NCI-H2227 (cell line): ENCODE results near the gene CCDC107.
A peak's percentile ranks its signal among the peaks of the same experiment; 100 is the strongest.

ENCODE experiments used
- DNase-seq: peaks from one replicate; lab custom pipeline; 2025; ENCODE audit not compliant: unreplicated experiment; lab: John Stamatoyannopoulos, UW

The CCDC107 gene

DNA sequence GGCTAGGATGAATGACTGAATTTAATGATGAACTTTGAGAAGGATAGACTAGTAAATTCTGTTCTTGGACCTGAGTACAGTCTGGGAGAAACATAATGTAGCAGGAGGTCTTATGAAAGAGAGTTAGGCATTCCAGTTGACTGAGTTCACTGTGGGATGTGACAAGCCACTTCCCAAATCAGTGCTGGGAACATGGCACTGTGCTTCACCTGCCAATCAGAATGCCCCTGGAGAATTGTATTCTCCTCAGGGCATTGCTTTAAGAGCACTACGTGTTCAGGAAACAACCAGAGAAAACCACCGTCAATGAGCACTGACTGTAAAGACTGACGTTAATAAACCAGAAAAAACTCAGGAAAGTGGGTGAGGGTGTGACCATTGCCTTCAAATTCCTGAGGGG is 1.2 kb downstream of the CCDC107 start:
- no peak for DNase-seq

GRCh38 chr9:35660966-35661415 is 2.9 kb downstream of the CCDC107 start:
- DNase-seq, result no peak

- DNase-seq, result no peak
Observed at GRCh38 chr9:35661756-35662350, 3.8 kb downstream of the CCDC107 start.

DNA sequence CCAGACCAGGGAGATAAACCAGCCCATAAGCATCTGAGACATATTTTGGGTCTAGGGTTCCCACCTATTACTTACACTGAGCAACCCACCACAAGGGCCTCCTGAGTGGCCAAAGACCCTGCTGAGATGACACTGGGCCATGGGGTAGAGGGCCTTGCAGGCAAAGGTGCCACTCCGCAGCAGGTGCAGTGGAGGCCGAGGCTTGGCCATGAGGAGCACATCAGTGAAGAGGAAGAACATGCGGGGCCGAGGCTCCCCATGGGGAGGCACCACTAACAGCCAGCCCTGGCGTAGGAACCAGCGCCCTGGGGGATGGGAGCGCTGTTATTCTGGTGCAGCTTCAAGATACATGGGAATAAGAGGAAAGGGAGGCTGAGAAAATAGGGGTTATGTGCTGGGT is 4.3 kb downstream of the CCDC107 start:
- DNase-seq, result no peak

DNA sequence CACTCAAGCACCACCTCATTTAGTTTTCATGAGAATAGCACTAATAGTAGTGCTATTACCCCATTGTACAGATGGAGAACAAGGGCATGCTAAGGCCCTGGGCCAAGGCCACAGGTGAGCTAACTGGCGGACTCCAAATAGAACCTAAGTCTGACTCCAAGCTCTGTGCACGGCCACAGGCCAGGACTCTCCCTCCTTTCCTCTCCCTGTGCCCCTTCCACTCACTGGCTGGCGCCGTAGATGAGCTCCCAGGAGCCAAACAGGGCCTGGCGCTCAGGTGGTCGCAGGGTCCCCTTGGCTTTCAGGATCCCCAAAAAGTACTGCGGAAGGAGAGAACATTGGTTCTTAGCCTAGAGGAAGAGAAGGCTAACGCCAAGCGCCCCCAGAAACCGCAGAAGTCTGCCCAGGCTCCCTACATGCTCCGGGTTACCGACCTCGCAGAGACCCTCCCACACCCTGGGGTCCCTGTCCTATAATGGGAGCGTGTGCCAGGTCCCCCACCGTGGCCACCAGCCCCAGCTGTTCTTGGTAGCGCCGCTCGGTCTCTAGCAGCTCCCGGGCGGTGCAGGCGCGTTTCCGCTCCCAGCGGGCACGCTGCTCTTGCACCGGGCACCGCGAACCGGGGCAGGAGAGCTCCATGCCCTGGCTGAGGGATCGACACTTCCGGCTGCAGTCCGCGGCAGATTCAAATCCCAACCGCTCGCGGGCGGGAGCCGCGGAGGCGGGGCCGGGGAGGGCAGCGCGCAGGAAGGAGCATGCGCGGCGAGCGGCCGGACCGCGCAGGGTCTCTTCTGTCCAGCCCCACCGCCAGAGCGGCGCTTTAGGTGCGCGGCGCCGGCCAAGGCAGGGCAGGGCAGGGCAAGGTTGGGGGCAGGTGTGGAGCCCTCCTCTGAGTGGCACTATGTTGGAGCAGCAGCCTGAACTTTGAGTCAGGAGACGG is 6.7 kb downstream of the CCDC107 start, which contains the start of gene ARHGEF39:
TSS of gene ARHGEF39 (minus strand) at position 665 of the 940 bp plus-strand sequence. CDS start at position 639, 26 bp downstream.
- DNase-seq, result peak; percentile 86

DNA sequence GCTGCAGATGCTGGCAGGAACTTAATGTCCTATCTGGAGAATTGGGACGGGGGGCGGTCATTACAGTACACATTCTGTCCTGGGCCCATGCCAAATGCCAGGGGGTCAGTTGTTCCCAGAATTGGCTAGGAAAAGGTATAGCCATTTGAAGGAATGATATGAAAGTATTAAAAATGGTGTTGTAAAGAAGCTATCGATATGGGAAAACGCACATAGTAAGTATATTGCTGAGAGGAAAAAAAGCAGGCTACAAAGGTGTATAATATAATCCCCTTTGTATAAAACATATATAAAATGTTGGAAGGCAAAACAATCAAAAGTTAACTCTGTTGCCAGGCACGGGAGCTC is 7.4 kb downstream of the CCDC107 start:
- DNase-seq, result no peak

GRCh38 chr9:35666045-35666444 is 8.0 kb downstream of the CCDC107 start:
- DNase-seq, result no peak

GRCh38 chr9:35666549-35666948 is 8.5 kb downstream of the CCDC107 start:
- no peak for DNase-seq

GRCh38 chr9:35667939-35668338 is 9.8 kb downstream of the CCDC107 start:
- DNase-seq, result no peak

DNA sequence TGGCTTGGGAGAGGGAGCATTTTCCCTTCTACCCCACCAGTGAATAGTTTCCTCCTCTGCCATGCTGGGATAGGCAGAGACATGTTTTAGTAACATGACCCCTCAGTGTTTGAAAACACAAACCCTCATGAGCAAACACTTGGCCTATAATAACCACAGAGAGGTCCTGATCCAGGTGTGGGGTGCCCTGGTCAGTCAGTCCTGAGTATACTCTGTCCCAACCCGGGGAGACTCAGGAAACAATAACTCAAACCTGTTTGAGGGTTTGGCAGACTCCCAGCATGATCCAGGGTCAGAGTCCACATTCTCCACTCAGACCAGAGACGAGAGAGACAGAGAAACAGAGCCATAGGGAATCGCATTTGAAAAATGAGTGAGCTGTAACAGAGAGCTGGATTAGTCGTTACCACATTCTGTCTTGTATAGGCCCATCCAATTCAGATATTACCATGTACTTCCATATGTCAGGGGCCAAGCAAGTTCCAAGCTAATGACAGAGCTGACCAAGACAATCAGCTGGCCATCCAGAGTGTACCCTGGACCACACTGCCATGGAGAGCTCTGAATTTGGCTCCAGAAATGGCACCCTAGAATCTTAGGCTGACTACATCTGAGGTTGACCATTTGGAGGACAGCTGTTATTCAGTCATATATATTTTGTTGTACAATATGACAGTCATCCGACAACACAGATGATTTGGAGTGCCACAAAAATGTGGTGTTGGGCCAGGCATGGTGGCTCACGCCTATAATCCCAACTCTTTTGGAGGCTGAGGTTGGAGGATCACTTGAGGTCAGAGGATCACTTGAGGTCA is 11.4 kb downstream of the CCDC107 start:
- DNase-seq, result no peak

DNA sequence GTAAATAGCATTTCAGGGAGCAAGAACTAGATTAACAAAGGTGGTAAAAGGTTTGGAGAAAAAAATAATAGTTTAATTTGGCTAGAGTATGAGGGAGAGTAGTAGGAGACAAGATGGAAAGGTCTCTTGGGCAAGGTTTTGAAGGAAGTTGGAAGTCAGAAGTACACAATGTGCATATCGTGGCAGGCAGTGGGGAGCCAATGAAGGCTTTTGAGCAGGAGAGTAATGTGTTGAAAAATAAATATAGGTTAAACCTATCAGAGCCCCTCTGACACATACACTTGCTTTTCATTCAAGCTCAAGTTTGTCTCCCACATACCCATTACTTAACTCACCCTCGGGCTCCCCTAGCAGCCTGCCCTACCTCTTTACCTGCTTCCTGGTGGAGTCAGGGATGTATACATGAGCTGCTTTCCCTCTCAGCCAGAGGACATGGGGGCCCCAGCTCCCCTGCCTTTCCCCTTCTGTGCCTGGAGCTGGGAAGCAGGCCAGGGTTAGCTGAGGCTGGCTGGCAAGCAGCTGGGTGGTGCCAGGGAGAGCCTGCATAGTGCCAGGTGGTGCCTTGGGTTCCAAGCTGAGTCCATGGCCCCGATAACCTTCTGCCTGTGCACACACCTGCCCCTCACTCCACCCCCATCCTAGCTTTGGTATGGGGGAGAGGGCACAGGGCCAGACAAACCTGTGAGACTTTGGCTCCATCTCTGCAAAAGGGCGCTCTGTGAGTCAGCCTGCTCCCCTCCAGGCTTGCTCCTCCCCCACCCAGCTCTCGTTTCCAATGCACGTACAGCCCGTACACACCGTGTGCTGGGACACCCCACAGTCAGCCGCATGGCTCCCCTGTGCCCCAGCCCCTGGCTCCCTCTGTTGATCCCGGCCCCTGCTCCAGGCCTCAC is 15.3 kb downstream of the CCDC107 start, which contains the start of gene CA9:
TSS of gene CA9 (plus strand) at position 797 of the 893 bp plus-strand sequence. CDS start at position 829, 32 bp downstream.
- no peak for DNase-seq

DNA sequence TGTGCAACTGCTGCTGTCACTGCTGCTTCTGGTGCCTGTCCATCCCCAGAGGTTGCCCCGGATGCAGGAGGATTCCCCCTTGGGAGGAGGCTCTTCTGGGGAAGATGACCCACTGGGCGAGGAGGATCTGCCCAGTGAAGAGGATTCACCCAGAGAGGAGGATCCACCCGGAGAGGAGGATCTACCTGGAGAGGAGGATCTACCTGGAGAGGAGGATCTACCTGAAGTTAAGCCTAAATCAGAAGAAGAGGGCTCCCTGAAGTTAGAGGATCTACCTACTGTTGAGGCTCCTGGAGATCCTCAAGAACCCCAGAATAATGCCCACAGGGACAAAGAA is 15.9 kb downstream of the CCDC107 start:
- no peak for DNase-seq

DNA sequence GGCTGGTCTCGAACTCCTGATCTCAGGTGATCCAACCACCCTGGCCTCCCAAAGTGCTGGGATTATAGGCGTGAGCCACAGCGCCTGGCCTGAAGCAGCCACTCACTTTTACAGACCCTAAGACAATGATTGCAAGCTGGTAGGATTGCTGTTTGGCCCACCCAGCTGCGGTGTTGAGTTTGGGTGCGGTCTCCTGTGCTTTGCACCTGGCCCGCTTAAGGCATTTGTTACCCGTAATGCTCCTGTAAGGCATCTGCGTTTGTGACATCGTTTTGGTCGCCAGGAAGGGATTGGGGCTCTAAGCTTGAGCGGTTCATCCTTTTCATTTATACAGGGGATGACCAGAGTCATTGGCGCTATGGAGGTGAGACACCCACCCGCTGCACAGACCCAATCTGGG is 17.1 kb downstream of the CCDC107 start:
- no peak for DNase-seq

DNA sequence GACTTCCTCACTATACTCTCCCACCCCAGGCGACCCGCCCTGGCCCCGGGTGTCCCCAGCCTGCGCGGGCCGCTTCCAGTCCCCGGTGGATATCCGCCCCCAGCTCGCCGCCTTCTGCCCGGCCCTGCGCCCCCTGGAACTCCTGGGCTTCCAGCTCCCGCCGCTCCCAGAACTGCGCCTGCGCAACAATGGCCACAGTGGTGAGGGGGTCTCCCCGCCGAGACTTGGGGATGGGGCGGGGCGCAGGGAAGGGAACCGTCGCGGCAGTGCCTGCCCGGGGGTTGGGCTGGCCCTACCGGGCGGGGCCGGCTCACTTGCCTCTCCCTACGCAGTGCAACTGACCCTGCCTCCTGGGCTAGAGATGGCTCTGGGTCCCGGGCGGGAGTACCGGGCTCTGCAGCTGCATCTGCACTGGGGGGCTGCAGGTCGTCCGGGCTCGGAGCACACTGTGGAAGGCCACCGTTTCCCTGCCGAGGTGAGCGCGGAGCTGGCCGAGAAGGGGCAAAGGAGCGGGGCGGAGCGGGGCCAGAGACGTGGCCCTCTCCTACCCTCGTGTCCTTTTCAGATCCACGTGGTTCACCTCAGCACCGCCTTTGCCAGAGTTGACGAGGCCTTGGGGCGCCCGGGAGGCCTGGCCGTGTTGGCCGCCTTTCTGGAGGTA is 17.8 kb downstream of the CCDC107 start:
- peak; percentile 84 for DNase-seq

DNA sequence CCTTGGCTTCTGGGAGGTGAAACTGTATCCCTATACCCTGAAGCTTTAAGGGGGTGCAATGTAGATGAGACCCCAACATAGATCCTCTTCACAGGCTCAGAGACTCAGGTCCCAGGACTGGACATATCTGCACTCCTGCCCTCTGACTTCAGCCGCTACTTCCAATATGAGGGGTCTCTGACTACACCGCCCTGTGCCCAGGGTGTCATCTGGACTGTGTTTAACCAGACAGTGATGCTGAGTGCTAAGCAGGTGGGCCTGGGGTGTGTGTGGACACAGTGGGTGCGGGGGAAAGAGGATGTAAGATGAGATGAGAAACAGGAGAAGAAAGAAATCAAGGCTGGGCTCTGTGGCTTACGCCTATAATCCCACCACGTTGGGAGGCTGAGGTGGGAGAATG is 21.0 kb downstream of the CCDC107 start:
- no peak for DNase-seq

- DNase-seq, result no peak
Observed at GRCh38 chr9:35679766-35680330, 21.8 kb downstream of the CCDC107 start.

DNA sequence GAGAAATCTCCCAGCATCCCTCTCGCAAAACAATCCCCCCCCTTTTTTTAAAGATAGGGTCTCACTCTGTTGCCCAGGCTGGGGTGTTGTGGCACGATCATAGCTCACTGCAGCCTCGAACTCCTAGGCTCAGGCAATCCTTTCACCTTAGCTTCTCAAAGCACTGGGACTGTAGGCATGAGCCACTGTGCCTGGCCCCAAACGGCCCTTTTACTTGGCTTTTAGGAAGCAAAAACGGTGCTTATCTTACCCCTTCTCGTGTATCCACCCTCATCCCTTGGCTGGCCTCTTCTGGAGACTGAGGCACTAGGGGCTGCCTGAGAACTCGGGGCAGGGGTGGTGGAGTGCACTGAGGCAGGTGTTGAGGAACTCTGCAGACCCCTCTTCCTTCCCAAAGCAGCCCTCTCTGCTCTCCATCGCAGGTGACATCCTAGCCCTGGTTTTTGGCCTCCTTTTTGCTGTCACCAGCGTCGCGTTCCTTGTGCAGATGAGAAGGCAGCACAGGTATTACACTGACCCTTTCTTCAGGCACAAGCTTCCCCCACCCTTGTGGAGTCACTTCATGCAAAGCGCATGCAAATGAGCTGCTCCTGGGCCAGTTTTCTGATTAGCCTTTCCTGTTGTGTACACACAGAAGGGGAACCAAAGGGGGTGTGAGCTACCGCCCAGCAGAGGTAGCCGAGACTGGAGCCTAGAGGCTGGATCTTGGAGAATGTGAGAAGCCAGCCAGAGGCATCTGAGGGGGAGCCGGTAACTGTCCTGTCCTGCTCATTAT is 22.4 kb downstream of the CCDC107 start:
- no peak for DNase-seq

GRCh38 chr9:35681341-35682002 is 23.4 kb downstream of the CCDC107 start:
- no peak for DNase-seq
